HG03060 (cell line): Measurements from ENCODE around the gene RAB3C.

Source experiments
- ATAC-seq: cut with Tn5 transposase; IDR thresholded peaks from one replicate; pipeline ENCODE4 v1.9.1; 2021; ENCODE audit warnings: low read depth, moderate number of reproducible peaks; ENCODE audit not compliant: unreplicated experiment

Gene RAB3C

GRCh38 chr5:58855851-58856739, 273.2 kb downstream of the RAB3C start:
- no peak for ATAC-seq

GRCh38 chr5:58857609-58858008, 274.7 kb downstream of the RAB3C start:
- no peak for ATAC-seq

GRCh38 chr5:58860680-58861079, 277.8 kb downstream of the RAB3C start:
- ATAC-seq, result no peak

- ATAC-seq, result no peak
Observed at GRCh38 chr5:58868931-58869330, 286.1 kb downstream of the RAB3C start.

GRCh38 chr5:58871648-58872242, 288.9 kb downstream of the RAB3C start:
- no peak for ATAC-seq

GRCh38 chr5:58872670-58873273, 289.9 kb downstream of the RAB3C start:
- no peak for ATAC-seq

- ATAC-seq, result no peak
Observed at GRCh38 chr5:58875599-58875998, 292.7 kb downstream of the RAB3C start.

- peak; percentile 51 for ATAC-seq
Observed at GRCh38 chr5:58885260-58885659, 302.4 kb downstream of the RAB3C start.

GRCh38 chr5:58886315-58887207, 303.7 kb downstream of the RAB3C start:
- ATAC-seq, result no peak

- no peak for ATAC-seq
Observed at GRCh38 chr5:58887311-58887710, 304.4 kb downstream of the RAB3C start.

GRCh38 chr5:58887721-58888409, 305.0 kb downstream of the RAB3C start:
- ATAC-seq, result no peak

GRCh38 chr5:58890265-58890664, 307.4 kb downstream of the RAB3C start:
- no peak for ATAC-seq

- no peak for ATAC-seq
Observed at GRCh38 chr5:58890701-58891085, 307.8 kb downstream of the RAB3C start.

- ATAC-seq, result no peak
Observed at GRCh38 chr5:58891086-58891970, 308.5 kb downstream of the RAB3C start.

- no peak for ATAC-seq
Observed at GRCh38 chr5:58891971-58892343, 309.1 kb downstream of the RAB3C start.

- ATAC-seq, result no peak
Observed at GRCh38 chr5:58893551-58893950, 310.7 kb downstream of the RAB3C start.

GRCh38 chr5:58898006-58898405, 315.1 kb downstream of the RAB3C start:
- no peak for ATAC-seq

- no peak for ATAC-seq
Observed at GRCh38 chr5:58898538-58898937, 315.7 kb downstream of the RAB3C start.

- no peak for ATAC-seq
Observed at GRCh38 chr5:58901271-58901670, 318.4 kb downstream of the RAB3C start.
